PC-9 (cell line): ENCODE data around the gene SUMF1. TPM values are rescaled to one million over a fixed set of nuclear protein-coding genes. Genes with fewer than 3 reads are reported as not detected.

Source experiments
- BruUV-seq: library from RNA; stranded (reverse); fragments of 400-500 nt; replicated peaks from 2 replicates; lab custom pipeline; 2021; lab: Mats Ljungman, UMichigan
- CTCF ChIA-PET: fragments of 300-600 bp; sonication (Branson Sonifier 250); formaldehyde crosslinking; loops from one replicate; lab custom pipeline; 2022; ENCODE audit warnings: antibody characterized with exemption; lab: Charles Lee
- POLR2A ChIA-PET: fragments of 300-600 bp; sonication (Branson Sonifier 250); formaldehyde crosslinking; loops from one replicate; lab custom pipeline; 2022; ENCODE audit warnings: antibody characterized with exemption; ENCODE audit not compliant: unreplicated experiment; lab: Charles Lee
- DNase-seq, 2 experiments: peaks; one replicate each; pipeline versions ENCODE4 v3.0.0 to v3.0.0-alpha.2; 2015 to 2022; ENCODE audit warnings: mixed read lengths in 1 of 2
- H2AFZ ChIP-seq: fragments of 200-600 bp; sonication (generic); 2 replicates; pipeline ENCODE4 v1.8.1; 2017; ENCODE audit warnings: antibody characterized with exemption
- H3F3A ChIP-seq: fragments of 200-600 bp; sonication (generic); 2 replicates; pipeline ENCODE4 v1.8.1; 2017; ENCODE audit warnings: antibody characterized with exemption, mild to moderate bottlenecking, low read depth; ENCODE audit not compliant: insufficient read depth
- H3K27ac ChIP-seq: fragments of 200-600 bp; sonication (generic); 2 replicates; pipeline ENCODE4 v1.6.1; 2016; ENCODE audit warnings: mixed run types
- H3K27me3 ChIP-seq: fragments of 200-600 bp; sonication (generic); 2 replicates; pipeline ENCODE4 v1.6.1; 2016; ENCODE audit warnings: low read depth, mixed run types; ENCODE audit not compliant: insufficient read depth
- H3K36me3 ChIP-seq: fragments of 200-600 bp; sonication (generic); 2 replicates; pipeline ENCODE4 v1.6.1; 2016; ENCODE audit warnings: low read depth, mixed run types
- H3K4me1 ChIP-seq: fragments of 200-600 bp; sonication (generic); replicated peaks from 2 replicates; pipeline ENCODE4 v1.6.1; 2016; ENCODE audit warnings: mixed run types; ENCODE audit not compliant: insufficient read depth
- H3K4me2 ChIP-seq: fragments of 200-600 bp; sonication (generic); 2 replicates; pipeline ENCODE4 v1.6.1; 2017; ENCODE audit warnings: mixed run types
- H3K4me3 ChIP-seq: fragments of 200-600 bp; sonication (generic); 2 replicates; pipeline ENCODE4 v1.6.1; 2016; ENCODE audit warnings: mixed run types
- H3K79me2 ChIP-seq: fragments of 200-600 bp; sonication (generic); 2 replicates; pipeline ENCODE4 v1.6.1; 2017; ENCODE audit warnings: low read depth, mixed run types
- H3K9me2 ChIP-seq: fragments of 200-600 bp; sonication (generic); 2 replicates; pipeline ENCODE4 v1.8.1; 2017; ENCODE audit warnings: mild to moderate bottlenecking; ENCODE audit not compliant: insufficient read depth
- H3K9me3 ChIP-seq: fragments of 200-600 bp; sonication (generic); 2 replicates; pipeline ENCODE4 v1.8.1; 2016; ENCODE audit warnings: low read depth; ENCODE audit not compliant: insufficient read depth
- H4K20me1 ChIP-seq: fragments of 200-600 bp; sonication (generic); 2 replicates; pipeline ENCODE4 v1.8.1; 2017; ENCODE audit not compliant: insufficient read depth
- CTCF ChIP-seq: fragments of 200-600 bp; sonication (generic); conservative IDR thresholded peaks from 2 replicates; pipeline ENCODE4 v1.6.1; 2017; ENCODE audit warnings: mixed run types, antibody characterized with exemption, mild to moderate bottlenecking, moderate library complexity
- EZH2 ChIP-seq: fragments of 200-600 bp; sonication (generic); IDR thresholded peaks from 2 replicates; pipeline ENCODE4 v1.8.0; 2017; ENCODE audit warnings: antibody characterized with exemption, low read depth
- intact Hi-C: fragments of 100-400 bp; cut with micrococcal nuclease; formaldehyde crosslinking; loops from one replicate; pipeline ENCODE4 v1.10.0; 2022; ENCODE audit not compliant: unreplicated experiment
- total RNA-seq: library from RNA; stranded (reverse); gene quantifications from 2 replicates; pipeline ENCODE4 v1.2.3, GENCODE V29; 2021

Gene SUMF1
- total RNA-seq, 1 experiment from 2014 or later = 41.6 TPM

DNA sequence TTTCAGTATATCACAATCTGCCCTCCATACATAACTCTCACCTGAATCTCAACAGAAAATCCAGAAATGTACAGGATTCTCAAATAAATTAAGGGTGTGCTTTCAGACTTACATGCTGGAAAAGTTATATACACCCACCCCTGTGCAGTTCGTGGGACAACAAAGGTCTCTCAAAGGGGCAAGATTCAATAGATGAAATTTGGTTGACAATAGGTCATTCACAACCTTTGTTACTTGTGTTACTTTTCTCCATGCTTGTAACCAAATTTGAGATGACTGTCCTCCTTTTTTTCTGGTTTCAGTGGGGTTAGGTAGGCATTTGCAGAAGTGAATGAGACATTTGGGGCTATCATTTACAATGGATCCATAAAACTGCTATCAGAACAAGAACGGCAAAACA lies 91.2 kb downstream of the SUMF1 start:
- H4K20me1 ChIP-seq = no peaks in the 10 kb centered on the region
- DNase-seq = no peak
- CTCF ChIA-PET = no interaction called here

GRCh38 chr3:4373669-4374068 lies 93.4 kb downstream of the SUMF1 start:
- POLR2A ChIA-PET = interaction anchor here (0.8 kb wide), 1 partner anchor 188 kb away, joined by 3 read pairs; no protein-coding TSS in a partner anchor
- H3K27me3 ChIP-seq = no peaks in the 10 kb centered on the region
- peaks cover 5% of the 10 kb centered on the region; the same call in 1 of the 2 replicates for H3K9me3 ChIP-seq
- no peak overlapping the region for H3K4me3 ChIP-seq
- no peak overlapping the region for H3K4me2 ChIP-seq
- H3K79me2 ChIP-seq = no peaks in the 10 kb centered on the region
- BruUV-seq = no TSS peak
- no peak for DNase-seq
- H3K27ac ChIP-seq = no peak overlapping the region
- CTCF ChIA-PET = no interaction called here
- H4K20me1 ChIP-seq = no peaks in the 10 kb centered on the region
- no peak overlapping the region for H2AFZ ChIP-seq
- no peaks in the 10 kb centered on the region for H3F3A ChIP-seq
- H3K9me2 ChIP-seq = no peaks in the 10 kb centered on the region
- TF ChIP-seq EZH2 (no peak), CTCF (no peak)
- H3K36me3 ChIP-seq = no peaks in the 10 kb centered on the region
- H3K4me1 ChIP-seq = no peaks in the 10 kb centered on the region
- intact Hi-C loops = no loop called here

More for the DNA sequence above, 91.2 kb downstream of the SUMF1 start:
- H3K36me3 ChIP-seq = no peaks in the 10 kb centered on the region
- TF ChIP-seq EZH2 (no peak), CTCF (no peak)
- H3K9me2 ChIP-seq = no peaks in the 10 kb centered on the region
- intact Hi-C loops = no loop called here
- no peaks in the 10 kb centered on the region for H3F3A ChIP-seq
- no peak overlapping the region for H3K4me2 ChIP-seq
- no peaks in the 10 kb centered on the region for H3K79me2 ChIP-seq
- peaks cover 5% of the 10 kb centered on the region; the same call in 1 of the 2 replicates for H3K9me3 ChIP-seq
- H3K4me3 ChIP-seq = no peak overlapping the region
- BruUV-seq = no TSS peak
- H3K4me1 ChIP-seq = no peaks in the 10 kb centered on the region
- H3K27me3 ChIP-seq = no peaks in the 10 kb centered on the region
- H3K27ac ChIP-seq = no peak overlapping the region
- POLR2A ChIA-PET = no interaction called here
- no peak overlapping the region for H2AFZ ChIP-seq

GRCh38 chr3:4362523-4362922 lies 104.5 kb downstream of the SUMF1 start:
- Histone ChIP-seq H3K4me2 (no peak overlapping the region), H3F3A (no peaks in the 10 kb centered on the region), H3K4me3 (no peak overlapping the region), H3K4me1 (no peaks in the 10 kb centered on the region), H3K27ac (no peak overlapping the region), H3K36me3 (no peaks in the 10 kb centered on the region), H3K9me2 (no peaks in the 10 kb centered on the region), H3K27me3 (no peaks in the 10 kb centered on the region), H3K9me3 (no peaks in the 10 kb centered on the region), H4K20me1 (no peaks in the 10 kb centered on the region), H3K79me2 (no peaks in the 10 kb centered on the region), H2AFZ (no peak overlapping the region)
- intact Hi-C loops = no loop called here
- DNase-seq = no peak
- ChIA-PET CTCF (no interaction called here), POLR2A (no interaction called here)
- no TSS peak for BruUV-seq
- TF ChIP-seq CTCF = no peak
- TF ChIP-seq EZH2 = no peak
